Left ventricle myocardium inferior (tissue), 1 donor: ENCODE measurements around the gene IGFBPL1. TPM values are rescaled to one million over a fixed set of nuclear protein-coding genes. Genes with fewer than 3 reads are reported as not detected.

Experiments
- DNase-seq: peaks from one replicate; pipeline ENCODE4 v3.0.0-alpha.2; 2020
- H3K27ac ChIP-seq: fragments of 200-600 bp; replicated peaks from 2 replicates; pipeline ENCODE4 v1.8.0; 2021
- H3K27me3 ChIP-seq: fragments of 200-600 bp; 2 replicates; pipeline ENCODE4 v1.8.0; 2021; ENCODE audit warnings: low read depth
- H3K36me3 ChIP-seq: fragments of 200-600 bp; 2 replicates; pipeline ENCODE4 v1.8.0; 2021
- H3K4me1 ChIP-seq: fragments of 200-600 bp; 2 replicates; pipeline ENCODE4 v1.8.0; 2021
- H3K4me3 ChIP-seq: fragments of 200-600 bp; 2 replicates; pipeline ENCODE4 v1.8.0; 2021; ENCODE audit warnings: mild to moderate bottlenecking, moderate library complexity
- H3K9me3 ChIP-seq: fragments of 200-600 bp; replicated peaks from 2 replicates; pipeline ENCODE4 v1.8.0; 2021
- intact Hi-C: fragments of 100-400 bp; cut with micrococcal nuclease; formaldehyde crosslinking; loops from one replicate; pipeline ENCODE4 v1.11.0; 2022
- total RNA-seq: library from RNA; stranded (reverse); fragmentation: NEBNext Ultra II Directional; extraction: Animal tissue kit (Norgen Biotek cat#: 25700); gene quantifications from one replicate; pipeline ENCODE4 v1.2.1, GENCODE V29; 2021
- TF ChIP-seq, protein P1 (sequence below): fragments of 200-600 bp; IDR thresholded peaks from 2 replicates; pipeline ENCODE4 v1.8.0; 2021; ENCODE audit warnings: antibody characterized with exemption, mild to moderate bottlenecking, borderline replicate concordance
- donor health status: DM: no; HTN: yes; CAD: no; lungs with severe emphysema.

Gene IGFBPL1
- total RNA-seq, 1 donor from 2014 or later: not detected

GRCh38 chr9:38370176-38370575, 54.1 kb downstream of the IGFBPL1 start:
- no peak for DNase-seq
- H3K4me3 ChIP-seq: no peak overlapping the region
- H3K9me3 ChIP-seq: no peaks in the 10 kb centered on the region
- no peak overlapping the region for H3K27ac ChIP-seq
- TF ChIP-seq, protein P1, sequence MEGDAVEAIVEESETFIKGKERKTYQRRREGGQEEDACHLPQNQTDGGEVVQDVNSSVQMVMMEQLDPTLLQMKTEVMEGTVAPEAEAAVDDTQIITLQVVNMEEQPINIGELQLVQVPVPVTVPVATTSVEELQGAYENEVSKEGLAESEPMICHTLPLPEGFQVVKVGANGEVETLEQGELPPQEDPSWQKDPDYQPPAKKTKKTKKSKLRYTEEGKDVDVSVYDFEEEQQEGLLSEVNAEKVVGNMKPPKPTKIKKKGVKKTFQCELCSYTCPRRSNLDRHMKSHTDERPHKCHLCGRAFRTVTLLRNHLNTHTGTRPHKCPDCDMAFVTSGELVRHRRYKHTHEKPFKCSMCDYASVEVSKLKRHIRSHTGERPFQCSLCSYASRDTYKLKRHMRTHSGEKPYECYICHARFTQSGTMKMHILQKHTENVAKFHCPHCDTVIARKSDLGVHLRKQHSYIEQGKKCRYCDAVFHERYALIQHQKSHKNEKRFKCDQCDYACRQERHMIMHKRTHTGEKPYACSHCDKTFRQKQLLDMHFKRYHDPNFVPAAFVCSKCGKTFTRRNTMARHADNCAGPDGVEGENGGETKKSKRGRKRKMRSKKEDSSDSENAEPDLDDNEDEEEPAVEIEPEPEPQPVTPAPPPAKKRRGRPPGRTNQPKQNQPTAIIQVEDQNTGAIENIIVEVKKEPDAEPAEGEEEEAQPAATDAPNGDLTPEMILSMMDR: no peak
- H3K4me1 ChIP-seq: no peaks in the 10 kb centered on the region
- no peaks in the 10 kb centered on the region for H3K36me3 ChIP-seq
- intact Hi-C loops: no loop called here
- H3K27me3 ChIP-seq: peaks cover 24% of the 10 kb centered on the region

DNA sequence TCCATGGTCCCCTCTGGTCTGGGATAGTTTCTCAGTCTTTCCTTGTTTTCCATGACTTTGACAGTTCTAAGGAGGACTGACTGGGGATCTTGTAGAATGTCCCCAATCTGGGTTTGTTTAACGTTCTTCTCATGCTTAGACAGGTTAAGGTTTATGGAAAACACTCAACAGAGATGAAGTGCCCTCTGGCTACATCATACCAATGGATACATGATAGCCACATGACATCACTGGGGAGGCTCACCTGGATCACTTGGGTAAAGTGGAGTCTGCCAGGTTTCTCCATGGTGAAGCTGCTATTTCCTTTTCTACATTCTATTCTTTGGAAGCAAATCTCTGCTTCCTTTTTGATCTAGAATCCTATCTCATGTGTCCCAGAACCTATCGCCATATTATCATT, 55.5 kb downstream of the IGFBPL1 start:
- TF ChIP-seq, protein P1: no peak
- intact Hi-C loops: loop anchor here (5.0 kb wide), 1 partner anchor 456 kb away; no protein-coding TSS in a partner anchor
- H3K4me3 ChIP-seq: no peak overlapping the region
- no peaks in the 10 kb centered on the region for H3K36me3 ChIP-seq
- no peak overlapping the region for H3K27ac ChIP-seq
- H3K27me3 ChIP-seq: peaks cover 28% of the 10 kb centered on the region
- no peaks in the 10 kb centered on the region for H3K9me3 ChIP-seq
- DNase-seq: no peak
- H3K4me1 ChIP-seq: no peaks in the 10 kb centered on the region

DNA sequence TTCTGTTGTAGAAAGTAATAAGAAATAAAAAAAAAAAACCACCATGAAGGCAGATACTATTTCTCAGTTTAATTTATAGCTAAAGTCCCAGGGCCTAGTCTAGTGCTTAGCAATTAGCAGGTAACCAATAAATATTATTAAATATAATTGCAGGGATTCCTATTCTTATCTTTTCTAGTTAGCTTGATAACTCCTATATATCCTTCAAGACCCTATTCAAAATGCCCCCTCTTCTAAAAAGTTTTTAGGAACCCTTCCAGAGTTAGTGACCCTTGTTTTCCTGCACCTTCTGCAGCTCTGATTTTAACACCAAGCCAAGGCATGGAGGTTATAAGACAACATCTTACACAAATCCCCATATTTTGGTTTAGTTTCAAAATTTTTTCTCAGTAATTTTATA, 56.4 kb downstream of the IGFBPL1 start:
- intact Hi-C loops: loop anchor here (5.0 kb wide), 1 partner anchor 456 kb away; no protein-coding TSS in a partner anchor
- TF ChIP-seq, protein P1: no peak
- H3K27me3 ChIP-seq: peaks cover 28% of the 10 kb centered on the region
- DNase-seq: no peak
- no peaks in the 10 kb centered on the region for H3K4me1 ChIP-seq
- no peak overlapping the region for H3K4me3 ChIP-seq
- H3K9me3 ChIP-seq: no peaks in the 10 kb centered on the region
- H3K27ac ChIP-seq: no peak overlapping the region
- no peaks in the 10 kb centered on the region for H3K36me3 ChIP-seq

DNA sequence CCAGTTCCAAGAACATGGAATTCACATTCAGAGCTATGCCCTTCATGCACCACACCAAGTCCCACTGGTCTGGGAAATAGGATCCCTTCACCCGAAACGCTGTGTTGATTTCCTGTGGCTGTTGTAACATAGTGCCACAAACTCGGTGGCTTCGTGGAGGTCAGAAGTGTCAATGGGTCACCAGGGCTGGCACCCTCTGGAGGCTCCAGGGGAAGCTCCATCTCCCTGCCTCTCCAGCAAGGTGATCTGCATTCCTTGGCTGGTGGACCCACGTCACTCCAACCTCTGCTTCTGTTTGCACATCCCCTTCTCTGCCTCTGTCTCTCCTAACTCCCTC, 60.7 kb downstream of the IGFBPL1 start:
- Histone ChIP-seq H3K9me3 (no peaks in the 10 kb centered on the region), H3K27ac (no peak overlapping the region), H3K4me3 (no peak overlapping the region), H3K4me1 (no peaks in the 10 kb centered on the region), H3K27me3 (peaks cover 4% of the 10 kb centered on the region), H3K36me3 (no peaks in the 10 kb centered on the region)
- TF ChIP-seq, protein P1: no peak
- no peak for DNase-seq
- intact Hi-C loops: no loop called here

- intact Hi-C loops: no loop called here
- no peak overlapping the region for H3K27ac ChIP-seq
Observed at GRCh38 chr9:38362852-38363588, 61.2 kb downstream of the IGFBPL1 start.

More at GRCh38 chr9:38362852-38363588, 61.2 kb downstream of the IGFBPL1 start:
- Histone ChIP-seq H3K4me3 (no peak overlapping the region), H3K27me3 (peaks cover 4% of the 10 kb centered on the region), H3K4me1 (no peaks in the 10 kb centered on the region), H3K36me3 (no peaks in the 10 kb centered on the region), H3K9me3 (no peaks in the 10 kb centered on the region)
- no peak for DNase-seq
- TF ChIP-seq, protein P1: peak; percentile 69
